Measurements from ENCODE around the gene PIM1. TPM values are rescaled to one million over a fixed set of nuclear protein-coding genes. Genes with fewer than 3 reads are reported as not detected.
A peak's percentile ranks its signal among the peaks of the same experiment; 100 is the strongest.

The PIM1 gene
- total and polyA plus RNA-seq, 9 of the 15 experiments (the other 6 are each of a cell fraction or from before 2014, with no cell fraction given): 19.0 to 789 (median 212) TPM

GRCh38 chr6:37187321-37188022, 17.5 kb downstream of the PIM1 start (continued):
- TF ChIP-seq CTCFL (IDR thresholded peaks at IDR 0.05; ENCODE audit: borderline replicate concordance, insufficient read depth, low read depth, low read length, poor library complexity, severe bottlenecking): no peak
- no peak for TF ChIP-seq KAT8 (IDR thresholded peaks at IDR 0.05; ENCODE audit: low read depth)
- TF ChIP-seq SETDB1 (IDR thresholded peaks at IDR 0.05; ENCODE audit: low read length): no peak
- TF ChIP-seq ZNF740 (CRISPR knock-in tag; IDR thresholded peaks at IDR 0.05): no peak
- no peak for TF ChIP-seq ZNF740 (tag; IDR thresholded peaks at IDR 0.05)
- peak; percentile 84 for TF ChIP-seq HSF4 (CRISPR knock-in tag; IDR thresholded peaks at IDR 0.05; ENCODE audit: borderline replicate concordance)
- TF ChIP-seq FOXO4 (CRISPR knock-in tag; IDR thresholded peaks at IDR 0.05): 0 out of 2 replicates have a peak, but pooled peaks have one; percentile 15
- TF ChIP-seq U2AF1 (optimal IDR thresholded peaks at IDR 0.05; ENCODE audit: low read depth, low read length): no peak
- TF ChIP-seq ZBTB8A (IDR thresholded peaks at IDR 0.05; ENCODE audit: partially characterized antibody): no peak
- TF ChIP-seq ATF3 (IDR thresholded peaks at IDR 0.05): no peak
- no peak for TF ChIP-seq ATF3 (CRISPR knock-in tag; conservative IDR thresholded peaks at IDR 0.05)
- TF ChIP-seq ETV5 (CRISPR knock-in tag; IDR thresholded peaks at IDR 0.05; ENCODE audit: low read depth): no peak
- no peak; the same call in 1 of the 2 replicates for TF ChIP-seq PATZ1 (CRISPR knock-in tag; IDR thresholded peaks at IDR 0.05; ENCODE audit: borderline replicate concordance)
- TF ChIP-seq CHD1 (IDR thresholded peaks at IDR 0.05; ENCODE audit: low read length): no peak
- TF ChIP-seq BCLAF1 (IDR thresholded peaks at IDR 0.05; ENCODE audit: borderline replicate concordance in 1 of 2, control insufficient read depth in 1 of 2, low read depth in 2 of 2, low read length in 1 of 2): no peak
